Loucy (cell line): ENCODE results near the gene CCM2.

ENCODE experiments used
- H2AFZ ChIP-seq: fragments of 200-600 bp; sonication (generic); 2 replicates; pipeline ENCODE4 v1.6.0; 2016; ENCODE audit warnings: antibody characterized with exemption, mild to moderate bottlenecking, low read length, moderate library complexity
- H3F3A ChIP-seq: fragments of 200-600 bp; 2 replicates; pipeline ENCODE4 v1.6.0; 2016; ENCODE audit warnings: antibody characterized with exemption, low read depth, mild to moderate bottlenecking
- H3K27me3 ChIP-seq: fragments of 200-600 bp; sonication (generic); 2 replicates; pipeline ENCODE4 v1.6.1; 2014; ENCODE audit warnings: low read length, mild to moderate bottlenecking; ENCODE audit not compliant: insufficient read depth, poor library complexity, severe bottlenecking
- H3K36me3 ChIP-seq: fragments of 200-600 bp; sonication (generic); 2 replicates; pipeline ENCODE4 v1.6.1; 2016; ENCODE audit warnings: low read length; ENCODE audit not compliant: insufficient read depth
- H3K4me1 ChIP-seq: fragments of 200-600 bp; sonication (generic); 2 replicates; pipeline ENCODE4 v1.5.1; 2014; ENCODE audit warnings: low read length, mild to moderate bottlenecking; ENCODE audit not compliant: insufficient read depth, poor library complexity, severe bottlenecking
- H3K4me2 ChIP-seq: fragments of 200-600 bp; sonication (generic); 2 replicates; pipeline ENCODE4 v1.6.0; 2014; ENCODE audit warnings: antibody characterized with exemption, low read length, low read depth, mild to moderate bottlenecking; ENCODE audit not compliant: poor library complexity, severe bottlenecking
- H3K4me3 ChIP-seq: fragments of 200-600 bp; sonication (generic); 2 replicates; pipeline ENCODE4 v1.5.1; 2014; ENCODE audit warnings: low read length, mild to moderate bottlenecking, mixed read lengths; ENCODE audit not compliant: poor library complexity, severe bottlenecking
- H3K79me2 ChIP-seq: fragments of 200-600 bp; sonication (generic); 2 replicates; pipeline ENCODE4 v1.6.1; 2014; ENCODE audit warnings: low read length; ENCODE audit not compliant: insufficient read depth
- H3K9ac ChIP-seq: fragments of 200-600 bp; sonication (generic); 2 replicates; pipeline ENCODE4 v1.6.0; 2014; ENCODE audit warnings: mild to moderate bottlenecking, low read depth, low read length, moderate library complexity; ENCODE audit not compliant: poor library complexity, severe bottlenecking
- H3K9me2 ChIP-seq: fragments of 200-600 bp; sonication (generic); replicated peaks from 2 replicates; pipeline ENCODE4 v1.6.1; 2016; ENCODE audit warnings: low read depth, low read length, mixed read lengths
- H3K9me3 ChIP-seq: fragments of 200-600 bp; sonication (generic); 2 replicates; pipeline ENCODE4 v1.6.1; 2014; ENCODE audit warnings: mild to moderate bottlenecking, antibody characterized with exemption, low read length, low read depth; ENCODE audit not compliant: insufficient read depth
- H4K20me1 ChIP-seq: fragments of 200-600 bp; sonication (generic); 2 replicates; pipeline ENCODE4 v1.6.0; 2014; ENCODE audit warnings: antibody characterized with exemption, low read length, mild to moderate bottlenecking; ENCODE audit not compliant: insufficient read depth, poor library complexity, severe bottlenecking
- EZH2phosphoT487 ChIP-seq: fragments of 200-600 bp; IDR thresholded peaks from 2 replicates; pipeline ENCODE4 v1.6.1; 2018; ENCODE audit warnings: antibody characterized with exemption, mild to moderate bottlenecking, moderate library complexity, borderline replicate concordance
- TF ChIP-seq, protein P1 (sequence below): fragments of 200-600 bp; sonication (generic); conservative IDR thresholded peaks from 2 replicates; pipeline ENCODE4 v1.5.1; 2014; ENCODE audit warnings: mild to moderate bottlenecking, antibody characterized with exemption, low read length

CCM2 gene

DNA sequence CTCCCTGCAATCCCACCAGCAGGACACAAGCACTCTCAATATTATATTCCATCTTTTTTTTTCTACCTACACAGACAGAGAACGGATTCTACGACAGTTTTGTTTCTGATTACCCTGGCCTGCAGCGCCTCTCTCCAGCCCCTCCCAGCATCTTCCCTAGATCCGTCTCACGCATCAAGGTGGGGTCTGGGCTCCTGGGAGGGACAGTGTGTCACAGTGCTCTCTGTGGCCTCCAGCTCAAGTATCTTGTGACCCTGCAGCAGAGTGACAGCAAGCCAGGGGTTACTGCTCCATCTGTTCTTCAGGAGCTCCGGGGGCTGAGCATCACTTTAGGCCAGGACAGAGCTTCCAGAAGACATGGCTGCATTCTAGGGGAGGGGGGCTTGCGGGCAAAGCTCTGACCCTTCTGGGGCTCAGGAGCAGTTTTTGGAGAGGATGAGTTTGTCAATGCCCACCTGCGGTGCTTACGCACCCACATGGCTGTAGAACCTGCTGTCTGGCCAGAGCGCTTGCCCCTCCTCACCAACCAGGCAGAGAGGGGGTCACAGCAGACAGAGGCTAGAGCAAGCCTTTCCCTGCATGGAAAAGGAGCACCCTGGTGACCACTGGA, 43.7 kb upstream of the CCM2 start:
- Histone ChIP-seq H4K20me1 (peaks cover 3% of the 10 kb centered on the region), H3K9me3 (no peaks in the 10 kb centered on the region), H3K9ac (no peak overlapping the region), H3K9me2 (no peaks in the 10 kb centered on the region), H3K79me2 (no peaks in the 10 kb centered on the region), H2AFZ (no peak overlapping the region), H3K4me2 (no peak overlapping the region), H3F3A (peaks cover 12% of the 10 kb centered on the region; the same call in 1 of the 2 replicates), H3K4me3 (no peak overlapping the region), H3K27me3 (no peaks in the 10 kb centered on the region), H3K4me1 (peaks cover 4% of the 10 kb centered on the region), H3K36me3 (no peaks in the 10 kb centered on the region)
- TF ChIP-seq, protein P1, sequence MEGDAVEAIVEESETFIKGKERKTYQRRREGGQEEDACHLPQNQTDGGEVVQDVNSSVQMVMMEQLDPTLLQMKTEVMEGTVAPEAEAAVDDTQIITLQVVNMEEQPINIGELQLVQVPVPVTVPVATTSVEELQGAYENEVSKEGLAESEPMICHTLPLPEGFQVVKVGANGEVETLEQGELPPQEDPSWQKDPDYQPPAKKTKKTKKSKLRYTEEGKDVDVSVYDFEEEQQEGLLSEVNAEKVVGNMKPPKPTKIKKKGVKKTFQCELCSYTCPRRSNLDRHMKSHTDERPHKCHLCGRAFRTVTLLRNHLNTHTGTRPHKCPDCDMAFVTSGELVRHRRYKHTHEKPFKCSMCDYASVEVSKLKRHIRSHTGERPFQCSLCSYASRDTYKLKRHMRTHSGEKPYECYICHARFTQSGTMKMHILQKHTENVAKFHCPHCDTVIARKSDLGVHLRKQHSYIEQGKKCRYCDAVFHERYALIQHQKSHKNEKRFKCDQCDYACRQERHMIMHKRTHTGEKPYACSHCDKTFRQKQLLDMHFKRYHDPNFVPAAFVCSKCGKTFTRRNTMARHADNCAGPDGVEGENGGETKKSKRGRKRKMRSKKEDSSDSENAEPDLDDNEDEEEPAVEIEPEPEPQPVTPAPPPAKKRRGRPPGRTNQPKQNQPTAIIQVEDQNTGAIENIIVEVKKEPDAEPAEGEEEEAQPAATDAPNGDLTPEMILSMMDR, result no peak
- TF ChIP-seq EZH2phosphoT487, result no peak

DNA sequence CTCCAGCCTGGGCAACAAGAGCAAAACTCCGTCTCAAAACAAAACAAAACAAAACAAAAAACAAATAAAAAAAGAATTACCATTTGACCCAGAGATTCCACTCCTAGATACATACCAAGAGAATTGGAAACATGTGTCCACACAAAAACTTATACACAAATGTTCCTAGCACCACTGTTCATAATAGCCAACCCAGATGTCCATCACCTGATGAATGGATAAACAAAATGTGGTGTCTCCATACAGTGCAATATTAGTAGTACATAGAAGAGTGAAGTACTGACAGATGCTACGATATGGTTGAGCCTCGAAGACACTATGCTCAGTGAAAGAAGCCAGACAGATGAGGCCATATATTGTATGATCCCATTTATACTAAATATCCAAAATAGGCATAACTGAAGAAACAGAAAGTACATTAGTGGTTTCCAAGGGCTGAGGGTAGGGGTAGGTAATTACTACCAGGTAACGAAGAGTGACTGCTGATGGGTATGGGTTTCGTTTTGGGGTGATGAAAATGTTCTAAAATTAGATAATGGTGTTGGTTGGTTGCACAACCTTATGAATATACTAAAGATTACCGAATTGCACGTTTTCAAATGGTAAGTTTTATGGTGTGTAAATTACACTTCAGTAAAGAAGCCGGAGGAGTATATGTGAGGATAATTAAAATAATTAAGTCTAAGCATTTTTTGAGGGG, 41.2 kb upstream of the CCM2 start:
- H2AFZ ChIP-seq, result no peak overlapping the region
- TF ChIP-seq, protein P1, result no peak
- TF ChIP-seq EZH2phosphoT487, result no peak
- no peak overlapping the region for H3K4me2 ChIP-seq

GRCh38 chr7:44959433-44959951, 40.5 kb upstream of the CCM2 start:
- Histone ChIP-seq H3K4me3 (no peak overlapping the region), H3K36me3 (peaks cover 9% of the 10 kb centered on the region; the same call in 1 of the 2 replicates), H3K9me3 (no peaks in the 10 kb centered on the region), H3F3A (peaks cover 12% of the 10 kb centered on the region; the same call in 1 of the 2 replicates), H3K27me3 (no peaks in the 10 kb centered on the region), H2AFZ (no peak overlapping the region), H3K4me1 (peaks cover 4% of the 10 kb centered on the region), H3K79me2 (no peaks in the 10 kb centered on the region), H4K20me1 (peaks cover 6% of the 10 kb centered on the region), H3K4me2 (no peak overlapping the region), H3K9me2 (no peaks in the 10 kb centered on the region), H3K9ac (no peak overlapping the region)
- TF ChIP-seq EZH2phosphoT487, result no peak
- TF ChIP-seq, protein P1, result no peak

More for the DNA sequence above, 41.2 kb upstream of the CCM2 start:
- Histone ChIP-seq H3K9me2 (no peaks in the 10 kb centered on the region), H3F3A (peaks cover 12% of the 10 kb centered on the region; the same call in 1 of the 2 replicates), H3K4me1 (peaks cover 4% of the 10 kb centered on the region), H3K4me3 (no peak overlapping the region), H3K9ac (no peak overlapping the region), H3K9me3 (no peaks in the 10 kb centered on the region), H3K79me2 (no peaks in the 10 kb centered on the region), H3K36me3 (peaks cover 6% of the 10 kb centered on the region; the same call in 1 of the 2 replicates), H4K20me1 (peaks cover 6% of the 10 kb centered on the region), H3K27me3 (no peaks in the 10 kb centered on the region)
